GM21526 (cell line): Measurements from ENCODE around the gene USP10.

Experiments
- ATAC-seq: cut with Tn5 transposase; IDR thresholded peaks from one replicate; pipeline ENCODE4 v1.9.1; 2021; ENCODE audit warnings: moderate library complexity; ENCODE audit not compliant: unreplicated experiment, low FRiP score

The USP10 gene

DNA sequence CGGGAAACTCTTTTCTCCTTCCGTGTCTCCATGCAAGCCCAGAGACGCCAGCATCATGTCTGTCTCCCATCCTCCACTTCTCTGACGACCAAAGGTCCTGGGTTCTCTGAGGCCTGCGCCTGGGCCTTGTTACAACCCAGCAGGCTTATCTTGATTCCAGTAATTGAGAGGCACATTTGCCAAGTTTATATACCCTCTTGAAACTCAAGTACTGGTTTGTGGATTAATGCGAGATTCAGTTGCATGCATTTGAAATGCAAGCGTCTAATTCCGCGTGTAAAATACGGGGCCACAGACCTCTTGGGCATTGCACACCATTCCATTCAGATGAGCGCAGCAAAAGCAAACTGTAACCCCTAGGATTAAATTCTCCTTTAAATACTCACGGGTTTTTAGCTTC, 91.3 kb downstream of the USP10 start:
- ATAC-seq: no peak

- ATAC-seq: no peak
Measured at GRCh38 chr16:84791501-84791900, 91.7 kb downstream of the USP10 start.

DNA sequence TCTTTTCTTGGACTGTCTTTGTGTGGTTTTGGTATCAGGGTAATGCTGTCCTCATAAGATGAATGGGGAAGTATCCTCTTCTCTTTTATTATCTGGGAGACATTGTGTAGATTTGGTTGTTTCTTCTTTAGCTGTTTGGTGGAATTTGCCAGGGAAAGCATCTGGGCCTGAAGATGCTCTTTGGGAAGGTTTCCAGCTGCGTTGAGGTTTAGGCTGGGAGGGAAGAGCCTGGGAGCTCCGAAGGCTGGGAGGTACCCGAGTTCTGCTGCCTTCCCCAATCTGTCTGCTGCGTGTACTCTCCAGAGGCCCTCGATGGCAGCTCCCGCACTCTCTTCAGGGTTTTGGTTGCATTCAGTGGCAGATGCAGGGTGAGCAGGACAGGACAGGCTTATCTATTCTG, 94.4 kb downstream of the USP10 start:
- no peak for ATAC-seq

DNA sequence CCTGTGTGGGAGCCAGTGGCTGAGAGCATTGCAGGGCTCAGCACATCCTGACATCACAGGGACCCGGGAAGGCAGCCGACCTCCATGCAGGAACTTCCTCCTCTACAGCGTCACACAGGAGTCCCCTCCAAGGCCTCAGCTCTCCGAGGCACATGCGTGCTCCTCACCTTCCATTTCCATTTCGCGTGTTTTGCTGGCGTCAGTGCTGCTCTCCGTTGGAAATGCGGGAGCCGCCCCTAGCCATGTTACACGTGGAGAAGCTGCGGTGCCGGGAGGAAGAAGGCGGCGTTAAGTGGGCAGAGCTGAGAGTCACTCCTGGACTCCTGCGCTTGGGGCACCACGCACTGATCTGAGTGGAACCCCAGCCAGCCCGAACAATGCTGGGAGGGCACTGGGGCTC, 94.8 kb downstream of the USP10 start:
- no peak for ATAC-seq

- no peak for ATAC-seq
Measured at GRCh38 chr16:84795329-84796053, 95.7 kb downstream of the USP10 start.

- no peak for ATAC-seq
Measured at GRCh38 chr16:84800158-84800978, 100.6 kb downstream of the USP10 start.

- ATAC-seq: no peak
Measured at GRCh38 chr16:84803146-84803545, 103.3 kb downstream of the USP10 start.

DNA sequence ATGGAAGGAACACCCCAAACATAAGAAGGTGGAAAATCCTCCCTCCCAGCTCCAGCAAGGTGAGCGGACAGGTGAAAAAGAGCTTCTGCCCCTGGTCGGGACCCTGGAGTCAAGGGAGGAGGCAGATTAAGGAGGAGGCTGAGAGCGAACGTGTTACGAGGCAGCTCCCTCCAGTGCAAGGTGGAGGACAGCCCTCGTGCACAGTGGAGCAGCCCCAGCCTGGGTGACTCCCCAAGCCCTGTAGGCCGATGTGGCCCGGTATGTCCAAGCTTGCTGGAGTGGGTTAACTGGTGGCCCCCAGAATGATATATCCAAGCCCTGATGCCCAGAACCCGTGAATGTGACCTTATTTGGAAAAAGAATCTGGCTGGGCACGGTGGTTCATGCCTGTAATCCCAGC, 104.5 kb downstream of the USP10 start:
- ATAC-seq: no peak

- no peak for ATAC-seq
Measured at GRCh38 chr16:84806256-84806889, 106.6 kb downstream of the USP10 start.

DNA sequence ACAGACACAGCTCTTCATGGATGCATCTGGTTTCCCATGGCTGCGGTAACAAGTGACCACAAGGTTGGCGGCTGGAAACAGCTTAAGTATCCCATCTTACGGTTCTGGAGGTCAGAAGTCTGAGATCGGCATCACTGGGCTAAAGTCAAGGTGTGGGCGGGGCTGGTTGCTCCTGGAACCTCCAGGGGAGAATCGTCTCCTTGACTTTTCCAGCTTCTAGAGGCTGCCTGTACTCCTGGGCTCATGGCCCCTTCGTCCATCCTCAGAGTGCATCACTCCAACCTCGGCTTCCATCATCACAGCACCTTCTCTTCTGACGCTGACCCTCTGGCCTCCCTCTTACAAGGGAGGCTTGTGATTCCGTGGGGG, 107.1 kb downstream of the USP10 start:
- no peak for ATAC-seq

DNA sequence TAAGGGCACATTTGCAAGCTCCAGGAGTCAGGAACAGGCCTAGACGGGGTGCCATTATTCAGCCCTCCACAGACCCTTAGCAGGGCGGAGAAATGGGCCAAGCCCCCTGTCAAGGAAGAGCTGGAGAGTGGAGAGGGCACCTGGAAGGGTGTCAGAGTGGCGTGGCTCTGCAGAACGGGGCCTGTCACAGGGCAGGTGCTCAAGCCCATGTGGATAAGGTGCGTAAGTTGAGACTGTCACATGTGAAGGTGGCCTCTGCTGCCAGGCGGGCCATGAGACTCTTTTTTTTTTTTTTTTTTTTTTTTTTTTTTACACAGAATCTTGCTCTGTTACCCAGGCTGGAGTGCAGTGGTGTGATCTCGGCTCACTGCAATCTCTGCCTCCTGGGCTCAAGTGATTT, 108.0 kb downstream of the USP10 start:
- no peak for ATAC-seq

DNA sequence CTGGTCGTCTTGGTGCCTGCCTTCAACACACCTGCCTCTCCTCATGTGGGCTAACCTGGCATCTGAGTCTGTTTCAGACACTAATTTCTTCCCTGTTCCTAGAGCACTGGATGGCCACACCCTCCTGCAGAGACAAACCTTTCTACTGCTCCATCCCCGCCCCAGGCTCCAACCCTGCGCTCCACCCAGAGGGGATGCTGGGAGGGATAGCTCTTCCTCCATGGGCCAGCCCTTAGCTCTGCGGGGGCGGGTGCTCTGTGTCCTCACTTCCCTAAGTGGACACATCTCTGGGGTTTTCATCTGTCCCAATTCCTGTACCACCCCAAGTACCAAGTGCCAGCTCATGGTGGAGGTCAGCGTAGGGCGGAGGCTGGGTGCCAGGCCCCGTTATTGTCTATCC, 109.0 kb downstream of the USP10 start:
- no peak for ATAC-seq

DNA sequence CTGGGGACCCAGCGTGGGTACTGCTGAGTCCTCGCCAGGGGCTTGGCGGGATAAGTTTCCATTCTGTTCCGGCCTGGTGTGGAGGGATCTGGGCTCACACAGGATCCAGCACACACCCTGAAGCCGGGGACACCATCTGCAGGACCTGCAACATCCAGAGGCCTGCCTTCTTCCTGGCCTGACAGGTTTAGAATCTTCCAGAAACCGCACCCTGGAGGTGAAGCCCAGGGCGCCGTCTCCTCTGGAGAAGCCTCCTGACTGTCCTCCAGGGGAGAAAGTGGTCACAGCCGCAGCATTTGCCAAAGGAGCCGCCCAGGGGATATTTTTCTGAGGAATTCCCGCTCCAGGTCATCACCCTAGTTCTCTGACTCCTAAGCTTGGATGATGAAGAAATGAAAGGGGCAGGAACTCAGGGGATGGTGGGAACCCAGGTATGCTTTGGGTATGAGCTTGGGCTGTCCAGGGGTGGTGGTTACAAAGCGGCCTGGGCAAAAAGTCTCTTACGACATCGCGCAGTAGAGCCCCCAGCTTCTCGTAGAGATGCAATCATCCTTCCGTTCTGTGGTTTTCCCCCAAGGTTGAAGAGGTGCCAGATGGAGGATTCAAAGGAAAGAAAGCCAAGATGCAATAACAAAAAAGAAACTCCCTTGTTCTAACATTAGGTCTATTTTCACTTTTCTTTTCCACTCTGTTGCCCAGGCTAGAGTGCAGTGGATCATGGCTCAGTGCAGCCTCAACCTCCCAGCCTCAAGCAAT, 110.9 kb downstream of the USP10 start:
- ATAC-seq: no peak

DNA sequence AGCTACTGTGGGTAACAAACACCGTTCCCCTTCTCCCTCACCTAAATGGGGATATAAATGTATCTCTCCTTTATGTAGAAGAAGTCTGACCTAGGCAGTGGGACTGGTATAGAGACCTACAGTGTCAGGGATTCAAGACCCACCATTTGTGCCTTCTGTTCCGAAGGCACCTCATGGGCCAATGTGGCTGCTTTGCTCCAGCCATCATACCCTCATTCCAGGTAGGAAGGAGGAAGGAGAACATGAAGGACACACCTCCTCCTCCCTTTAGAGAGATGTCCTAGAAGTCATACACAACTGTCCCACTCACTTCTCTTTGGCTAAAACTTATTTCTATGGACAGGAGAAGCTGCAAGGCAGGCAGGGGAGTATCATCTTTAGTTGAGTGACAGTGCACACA, 111.7 kb downstream of the USP10 start:
- no peak for ATAC-seq

DNA sequence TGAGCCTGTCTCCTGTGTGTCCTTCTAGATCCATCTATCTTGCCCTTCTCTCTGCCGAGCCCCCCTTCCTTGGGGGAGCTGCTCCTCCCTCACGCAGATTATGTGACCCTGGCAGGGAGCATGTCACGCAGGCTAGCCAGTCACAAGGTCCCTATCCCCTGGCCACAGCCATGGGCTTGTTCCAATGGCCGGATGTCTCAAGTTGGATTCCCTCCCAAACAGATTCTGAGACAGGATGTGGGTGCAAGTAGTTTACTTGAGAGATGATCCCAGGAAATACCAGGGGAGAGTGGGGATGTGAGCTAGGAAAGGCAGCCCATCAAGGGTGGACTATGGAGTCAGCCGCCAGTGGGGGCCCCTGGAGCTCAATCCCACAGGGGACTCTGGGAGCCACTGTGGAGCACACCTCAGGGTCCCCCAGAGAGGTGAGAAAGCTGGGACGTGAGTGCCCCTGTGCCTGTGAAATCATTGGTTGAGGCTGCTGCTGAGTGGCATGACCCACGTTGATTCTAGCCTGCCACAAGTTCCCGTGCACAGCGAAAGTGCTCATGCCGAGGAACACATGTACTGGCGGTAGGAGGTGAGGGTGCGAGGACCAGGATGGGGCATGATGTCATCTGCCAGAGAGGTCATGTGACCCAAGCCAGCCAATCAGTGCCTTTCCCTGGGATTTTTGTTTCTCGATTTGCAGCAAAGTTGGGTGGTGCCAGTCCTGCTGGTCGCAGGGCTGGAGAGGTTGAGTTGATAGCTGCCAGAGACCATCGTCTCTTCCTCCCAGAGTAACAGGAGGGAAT, 113.5 kb downstream of the USP10 start:
- ATAC-seq: no peak

DNA sequence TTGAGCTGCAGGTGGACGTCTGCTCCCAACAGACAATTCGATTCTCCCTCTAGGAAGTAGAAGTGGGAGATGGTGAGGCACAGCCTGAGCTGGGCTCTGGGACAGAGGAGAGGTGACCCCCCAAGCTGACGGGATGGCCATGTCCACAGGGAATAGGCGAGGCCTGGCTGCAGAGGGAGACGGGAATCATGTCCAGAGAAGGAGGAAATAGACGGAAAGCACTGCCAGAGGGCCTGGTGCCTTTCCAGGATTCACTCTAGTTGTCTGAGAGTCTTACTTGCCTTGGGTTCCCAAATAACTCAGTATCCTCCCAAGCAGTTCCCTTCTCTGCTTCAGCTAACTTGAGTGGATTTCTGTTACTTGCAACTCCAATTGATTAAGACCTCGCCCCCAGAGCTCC, 115.7 kb downstream of the USP10 start:
- ATAC-seq: no peak

- no peak for ATAC-seq
Measured at GRCh38 chr16:84816023-84816422, 116.2 kb downstream of the USP10 start.

DNA sequence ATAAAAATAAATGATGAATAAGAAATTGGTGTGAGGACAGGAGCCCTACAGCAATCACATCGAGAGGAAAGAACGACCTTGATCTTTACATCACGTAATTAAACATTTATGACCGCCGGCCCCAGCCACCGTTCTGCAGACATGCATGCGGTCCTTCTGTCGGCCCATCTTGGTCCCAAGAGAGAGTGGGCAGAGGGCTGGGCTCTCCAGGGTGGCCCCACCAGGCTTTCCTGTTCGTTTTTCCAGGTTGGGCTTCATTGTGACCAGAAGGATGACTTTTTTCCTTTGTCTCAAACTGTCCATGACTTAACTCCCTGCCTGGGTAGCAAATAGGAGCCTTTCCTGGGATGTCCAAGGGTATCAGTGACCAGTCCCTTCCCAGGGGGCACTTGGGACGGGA, 116.7 kb downstream of the USP10 start:
- ATAC-seq: no peak

GRCh38 chr16:84817206-84817605, 117.4 kb downstream of the USP10 start:
- ATAC-seq: no peak

GRCh38 chr16:84817613-84818012, 117.8 kb downstream of the USP10 start:
- no peak for ATAC-seq
